D721Med (cell line): ENCODE results near the gene NEU3.

Experiments used
- DNase-seq: peaks from one replicate; pipeline ENCODE4 v3.0.0; 2011; ENCODE audit warnings: low spot score; ENCODE audit not compliant: insufficient read length
- FAIRE-seq: peaks from 2 replicates; lab custom pipeline; 2011; peaks lifted over from hg19 to GRCh38; lab: Jason Lieb, UNC
- TF ChIP-seq, protein P1 (sequence below): IDR thresholded peaks from 2 replicates; pipeline ENCODE4 v1.5.1; 2012; ENCODE audit warnings: mild to moderate bottlenecking, control low read depth; ENCODE audit not compliant: insufficient read depth; ENCODE audit errors: missing control alignments

Gene NEU3

DNA sequence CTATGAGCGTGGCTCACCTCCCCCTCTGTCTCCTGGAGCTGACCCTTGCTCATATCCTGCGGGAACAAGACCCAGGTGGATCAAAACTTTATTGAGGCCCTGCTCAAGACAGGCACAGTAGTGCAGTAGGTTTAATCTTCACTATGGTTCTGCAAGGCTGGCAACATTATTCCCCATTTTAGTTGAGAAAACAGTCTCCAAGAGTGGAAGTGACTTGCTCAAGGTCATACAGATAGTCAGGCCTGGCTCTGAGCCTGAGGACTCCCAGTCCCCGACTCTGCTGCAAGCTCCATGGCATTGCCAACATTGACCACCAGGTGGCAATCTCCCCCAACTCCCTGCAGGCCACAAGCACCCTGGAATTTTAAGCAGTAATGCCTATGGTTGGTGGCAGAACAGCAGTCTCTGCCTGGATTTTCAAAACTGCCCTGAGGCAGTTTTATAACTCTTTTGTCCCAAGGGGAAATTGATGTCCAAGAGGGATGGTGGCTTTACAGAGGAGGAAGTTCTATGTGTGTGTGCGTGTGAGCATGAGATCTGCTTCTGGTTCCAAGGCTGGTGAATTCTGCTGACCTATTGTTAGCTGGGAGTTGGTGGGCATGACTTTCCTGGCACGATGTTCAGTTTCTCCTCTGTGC is 34.1 kb downstream of the NEU3 start:
- DNase-seq (peak; percentile 58), FAIRE-seq (no peak)
- TF ChIP-seq, protein P1, sequence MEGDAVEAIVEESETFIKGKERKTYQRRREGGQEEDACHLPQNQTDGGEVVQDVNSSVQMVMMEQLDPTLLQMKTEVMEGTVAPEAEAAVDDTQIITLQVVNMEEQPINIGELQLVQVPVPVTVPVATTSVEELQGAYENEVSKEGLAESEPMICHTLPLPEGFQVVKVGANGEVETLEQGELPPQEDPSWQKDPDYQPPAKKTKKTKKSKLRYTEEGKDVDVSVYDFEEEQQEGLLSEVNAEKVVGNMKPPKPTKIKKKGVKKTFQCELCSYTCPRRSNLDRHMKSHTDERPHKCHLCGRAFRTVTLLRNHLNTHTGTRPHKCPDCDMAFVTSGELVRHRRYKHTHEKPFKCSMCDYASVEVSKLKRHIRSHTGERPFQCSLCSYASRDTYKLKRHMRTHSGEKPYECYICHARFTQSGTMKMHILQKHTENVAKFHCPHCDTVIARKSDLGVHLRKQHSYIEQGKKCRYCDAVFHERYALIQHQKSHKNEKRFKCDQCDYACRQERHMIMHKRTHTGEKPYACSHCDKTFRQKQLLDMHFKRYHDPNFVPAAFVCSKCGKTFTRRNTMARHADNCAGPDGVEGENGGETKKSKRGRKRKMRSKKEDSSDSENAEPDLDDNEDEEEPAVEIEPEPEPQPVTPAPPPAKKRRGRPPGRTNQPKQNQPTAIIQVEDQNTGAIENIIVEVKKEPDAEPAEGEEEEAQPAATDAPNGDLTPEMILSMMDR, result peak; percentile 88

DNA sequence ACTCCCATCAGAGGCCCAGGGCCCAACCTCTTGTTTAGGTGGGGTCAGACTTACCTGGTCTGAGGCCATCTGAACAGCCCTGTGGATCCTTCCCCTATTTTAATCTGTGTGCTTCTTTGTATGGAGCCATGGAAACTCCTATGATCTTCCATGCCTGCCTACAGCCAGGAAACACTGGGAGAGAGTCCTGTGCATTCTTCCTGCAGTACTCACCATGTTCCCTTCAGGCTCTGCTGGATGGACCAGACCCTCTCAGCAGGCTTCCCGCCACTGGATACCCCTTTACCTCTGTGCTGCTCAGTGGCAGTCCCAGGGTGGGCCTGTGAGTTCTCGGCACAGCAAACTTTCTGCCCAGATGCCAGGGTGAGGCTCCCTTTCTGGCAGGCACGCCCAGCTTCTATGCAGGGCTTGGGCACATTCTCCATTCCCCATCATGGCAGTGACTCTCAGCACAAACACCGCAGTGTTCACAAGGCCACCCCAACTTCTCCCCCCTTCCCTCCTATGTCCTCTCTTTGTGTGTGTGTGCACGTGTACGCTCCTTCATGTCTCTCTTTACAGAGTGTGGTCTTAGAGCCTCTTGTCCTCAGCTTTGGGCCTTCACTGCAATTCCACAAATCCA is 34.8 kb downstream of the NEU3 start:
- DNase-seq (no peak), FAIRE-seq (no peak)
- TF ChIP-seq, protein P1, result no peak

DNA sequence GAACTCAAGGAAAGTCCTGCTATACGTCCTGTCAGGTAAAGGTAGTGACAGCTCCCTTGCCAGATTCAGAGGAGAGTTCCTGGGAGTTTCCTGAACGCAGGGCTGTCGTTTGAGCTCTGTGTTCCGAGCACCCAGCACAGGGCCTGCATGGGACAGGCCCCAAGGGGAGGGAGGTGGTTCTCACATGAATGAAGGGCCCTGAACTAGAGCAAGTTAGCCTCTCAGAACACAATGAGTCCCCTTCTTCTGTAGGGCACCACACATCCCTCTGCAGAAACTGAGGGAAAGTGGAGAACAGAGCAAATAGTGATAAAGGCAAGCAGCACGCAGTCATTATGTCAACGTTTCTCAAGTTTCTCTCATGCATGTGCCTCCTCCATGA is 35.3 kb downstream of the NEU3 start:
- FAIRE-seq, result no peak
- TF ChIP-seq, protein P1, result no peak
- no peak for DNase-seq

DNA sequence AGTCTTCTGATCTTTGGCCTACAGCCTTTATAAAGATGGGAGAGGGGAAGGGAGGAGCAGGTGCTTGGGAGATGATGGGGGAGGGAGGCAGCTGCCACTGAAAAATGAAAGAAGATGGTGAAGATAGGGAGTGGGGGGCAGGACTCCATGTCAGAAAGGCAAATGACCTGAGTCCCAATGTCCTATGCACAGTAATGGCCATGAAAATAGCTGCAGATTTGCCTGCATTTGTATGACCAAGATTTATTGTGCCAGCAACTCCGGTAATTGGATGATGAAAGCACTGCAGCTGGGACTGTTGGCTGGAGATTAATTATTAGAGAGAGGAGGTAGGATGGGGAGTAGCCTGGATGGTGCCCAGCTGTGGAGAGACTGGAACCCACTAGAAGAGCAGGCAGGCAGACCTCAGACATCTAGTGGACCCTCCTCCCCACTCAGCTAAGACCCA is 36.1 kb downstream of the NEU3 start:
- FAIRE-seq (no peak), DNase-seq (no peak)
- TF ChIP-seq, protein P1, result no peak

DNA sequence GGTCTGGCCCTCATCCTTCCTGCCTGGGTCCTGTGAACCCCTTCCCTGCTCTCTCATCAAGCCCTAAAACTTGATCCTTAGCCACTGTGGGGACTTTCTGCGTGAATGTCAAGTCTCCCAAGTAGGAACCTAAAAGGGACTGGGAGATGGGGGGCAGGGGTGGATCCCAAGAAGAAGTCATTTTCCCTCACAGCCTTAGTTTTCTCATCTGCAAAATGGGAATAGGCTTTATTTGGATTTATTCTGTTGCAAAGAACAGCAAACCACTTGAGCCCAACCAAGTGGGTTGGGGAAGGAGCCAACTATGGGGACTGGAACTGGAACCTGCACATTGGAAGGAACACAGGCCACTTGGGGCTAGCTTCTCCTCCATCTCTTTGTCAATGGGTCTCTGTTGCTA is 36.8 kb downstream of the NEU3 start:
- TF ChIP-seq, protein P1, result no peak
- DNase-seq (no peak), FAIRE-seq (no peak)

DNA sequence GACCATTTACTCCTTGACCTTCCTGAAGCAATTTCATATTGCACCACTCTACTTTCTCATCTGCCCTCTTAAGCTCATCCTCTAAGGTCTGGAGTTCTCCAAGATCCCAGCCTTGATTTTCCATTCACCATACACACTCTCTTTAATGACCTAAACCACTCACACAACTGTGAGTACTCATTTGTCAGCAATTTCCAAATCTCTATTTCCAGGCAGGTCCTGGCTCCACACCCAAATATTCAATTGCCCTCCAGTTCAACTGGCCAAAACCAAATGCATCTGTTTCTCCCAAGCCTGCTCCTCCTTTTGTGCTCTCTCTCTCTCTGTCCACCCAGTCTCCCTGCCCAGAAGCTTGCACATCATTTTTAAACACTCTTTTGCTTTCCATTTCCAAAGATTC is 39.6 kb downstream of the NEU3 start:
- FAIRE-seq (no peak), DNase-seq (no peak)
- TF ChIP-seq, protein P1, result no peak

DNA sequence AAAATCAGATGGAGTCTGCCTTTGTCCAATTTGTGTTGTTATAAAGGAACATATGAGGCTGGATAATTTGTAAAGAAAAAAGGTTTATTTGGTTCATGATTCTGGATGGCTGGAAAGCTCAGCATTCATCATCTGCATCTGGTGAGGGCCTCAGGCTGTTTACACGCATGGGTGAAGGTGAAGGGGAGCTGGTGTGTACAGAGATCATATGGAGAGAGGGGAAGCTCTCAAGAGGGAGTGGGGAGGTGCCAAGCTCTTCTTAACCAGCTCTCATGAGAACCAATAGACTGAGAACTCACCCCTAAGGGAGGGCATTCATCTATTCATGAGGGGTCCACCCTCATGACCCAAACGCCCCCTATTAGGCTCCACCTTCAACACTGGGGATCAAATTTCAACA is 40.0 kb downstream of the NEU3 start:
- FAIRE-seq (no peak), DNase-seq (no peak)
- TF ChIP-seq, protein P1, result no peak
